ENCODE measurements around the gene MRPL16.
"Not testable (repeated sequence)": the region's sequence is repeated elsewhere in the genome, so short reads cannot be mapped to it uniquely, and the experiment has no call there.

The MRPL16 gene

GRCh38 chr11:59822989-59823566, 12.5 kb upstream of the MRPL16 start:
- Histone ChIP-seq H4K8ac (ENCODE audit: low read length) (no peak overlapping the region), H3K36me3 (ENCODE audit: control insufficient read depth in 1 of 2, insufficient read depth in 2 of 2, low read depth in 1 of 2, low read length in 2 of 2) (no peaks in the 10 kb centered on the region), H3K4me2 (ENCODE audit: low read length, poor library complexity, severe bottlenecking) (no peak overlapping the region), H2AFZ (ENCODE audit: low read depth, low read length) (no peak overlapping the region), H3K14ac (ENCODE audit: low read length in 2 of 2) (no peak overlapping the region), H3K9me3 (ENCODE audit: control insufficient read depth, low read length) (no peaks in the 10 kb centered on the region), H3K9ac (ENCODE audit: low read length) (peak overlapping the region; percentile 14), H3K79me1 (replicated peaks; ENCODE audit: low read length, poor library complexity, severe bottlenecking) (no peaks in the 10 kb centered on the region), H4K91ac (ENCODE audit: low read length) (no peak overlapping the region), H2BK5ac (ENCODE audit: low read depth, low read length, poor library complexity, severe bottlenecking) (no peak overlapping the region), H2BK120ac (ENCODE audit: low read depth, low read length) (no peak overlapping the region), H3K18ac (ENCODE audit: low read depth in 1 of 2, low read length in 2 of 2) (no peak overlapping the region), H2BK15ac (ENCODE audit: low read depth, poor library complexity, severe bottlenecking) (no peak overlapping the region), H3K27ac (ENCODE audit: low read length, poor library complexity, severe bottlenecking) (no peak overlapping the region), H3K23ac (ENCODE audit: low read length in 2 of 2) (no peak overlapping the region), H2BK12ac (ENCODE audit: low read length in 2 of 2) (no peak overlapping the region), H3K4me1 (ENCODE audit: control insufficient read depth, insufficient read depth, low read depth, low read length) (no peaks in the 10 kb centered on the region), H2AK5ac (ENCODE audit: low read length, severe bottlenecking) (no peak overlapping the region), H3K27me3 (ENCODE audit: control insufficient read depth in 1 of 2, insufficient read depth in 1 of 2, low read length in 2 of 2) (no peaks in the 10 kb centered on the region), H3K4me3 (ENCODE audit: insufficient read depth in 1 of 2, low read depth in 1 of 2, low read length in 2 of 2) (no peak overlapping the region), H3K4ac (ENCODE audit: low read depth in 1 of 2, low read length in 2 of 2) (no peak overlapping the region)
- WGBS: 35% methylated on average over 6 of the region's 9 CpGs
- DNase-seq: peak; percentile 74

DNA sequence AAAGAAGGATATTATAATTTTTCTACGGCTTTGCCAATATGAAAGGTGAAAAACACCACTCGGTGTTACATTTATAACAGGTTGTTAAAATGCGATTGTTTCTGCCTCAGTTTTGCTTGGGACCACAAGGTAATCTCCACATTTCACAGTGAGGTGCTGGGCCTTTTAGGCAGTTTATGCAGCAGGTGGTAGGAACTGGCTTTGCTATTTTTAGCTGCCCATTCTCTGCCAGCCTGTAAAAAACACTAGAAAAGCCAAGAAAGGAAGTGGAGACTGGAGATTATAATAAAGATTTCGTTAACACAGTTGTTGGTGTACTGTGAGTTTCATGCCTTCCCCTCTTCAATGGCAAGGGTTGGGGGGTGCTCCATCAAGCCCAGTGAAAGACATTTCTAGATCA, 8.0 kb upstream of the MRPL16 start:
- Histone ChIP-seq H3K27ac (ENCODE audit: low read length, poor library complexity, severe bottlenecking) (no peak overlapping the region), H3K9ac (ENCODE audit: low read length) (no peak overlapping the region), H3K9me3 (ENCODE audit: control insufficient read depth, low read length) (no peaks in the 10 kb centered on the region), H2AK5ac (ENCODE audit: low read length, severe bottlenecking) (no peak overlapping the region), H2BK15ac (ENCODE audit: low read depth, poor library complexity, severe bottlenecking) (no peak overlapping the region), H2BK5ac (ENCODE audit: low read depth, low read length, poor library complexity, severe bottlenecking) (no peak overlapping the region), H3K18ac (ENCODE audit: low read depth in 1 of 2, low read length in 2 of 2) (no peak overlapping the region), H2AFZ (ENCODE audit: low read depth, low read length) (no peak overlapping the region), H3K4me1 (ENCODE audit: control insufficient read depth, insufficient read depth, low read depth, low read length) (no peaks in the 10 kb centered on the region), H3K27me3 (ENCODE audit: control insufficient read depth in 1 of 2, insufficient read depth in 1 of 2, low read length in 2 of 2) (no peaks in the 10 kb centered on the region), H3K4ac (ENCODE audit: low read depth in 1 of 2, low read length in 2 of 2) (no peak overlapping the region), H3K23ac (ENCODE audit: low read length in 2 of 2) (no peak overlapping the region), H4K91ac (ENCODE audit: low read length) (no peak overlapping the region), H2BK12ac (ENCODE audit: low read length in 2 of 2) (no peak overlapping the region), H3K4me2 (ENCODE audit: low read length, poor library complexity, severe bottlenecking) (no peak overlapping the region), H3K4me3 (ENCODE audit: insufficient read depth in 1 of 2, low read depth in 1 of 2, low read length in 2 of 2) (no peak overlapping the region), H3K14ac (ENCODE audit: low read length in 2 of 2) (no peak overlapping the region), H3K79me1 (replicated peaks; ENCODE audit: low read length, poor library complexity, severe bottlenecking) (no peaks in the 10 kb centered on the region), H2BK120ac (ENCODE audit: low read depth, low read length) (no peak overlapping the region), H3K36me3 (ENCODE audit: control insufficient read depth in 1 of 2, insufficient read depth in 2 of 2, low read depth in 1 of 2, low read length in 2 of 2) (no peaks in the 10 kb centered on the region), H4K8ac (ENCODE audit: low read length) (no peak overlapping the region)
- WGBS: 82% methylated on average over 4 of the region's 4 CpGs
- DNase-seq: no peak

DNA sequence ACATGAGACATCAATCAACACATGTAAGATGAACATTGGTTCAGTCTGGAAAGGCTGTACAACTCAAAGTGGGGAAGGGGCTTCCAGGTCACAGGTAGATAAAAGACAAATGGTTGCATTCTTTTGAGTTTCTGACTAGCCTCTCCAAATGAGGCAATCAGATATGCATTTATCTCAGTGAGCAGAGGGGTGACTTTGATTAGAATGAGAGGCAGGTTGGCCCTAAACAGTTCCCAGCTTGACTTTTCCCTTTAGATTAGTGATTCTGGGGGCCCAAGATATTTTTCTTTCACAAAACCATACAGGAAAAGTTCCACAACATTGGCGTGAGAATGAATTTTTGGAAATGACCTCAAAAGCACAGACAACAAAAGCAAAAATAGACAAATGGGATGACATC, 5.9 kb upstream of the MRPL16 start:
- not testable (repeated sequence) for H4K8ac ChIP-seq (ENCODE audit: low read length); H3K27me3 ChIP-seq (ENCODE audit: control insufficient read depth in 1 of 2, insufficient read depth in 1 of 2, low read length in 2 of 2); H2BK120ac ChIP-seq (ENCODE audit: low read depth, low read length); H2BK5ac ChIP-seq (ENCODE audit: low read depth, low read length, poor library complexity, severe bottlenecking); H4K91ac ChIP-seq (ENCODE audit: low read length); DNase-seq; H3K9ac ChIP-seq (ENCODE audit: low read length); H3K4me3 ChIP-seq (ENCODE audit: insufficient read depth in 1 of 2, low read depth in 1 of 2, low read length in 2 of 2); H3K18ac ChIP-seq (ENCODE audit: low read depth in 1 of 2, low read length in 2 of 2); H3K4me1 ChIP-seq (ENCODE audit: control insufficient read depth, insufficient read depth, low read depth, low read length); H3K79me1 ChIP-seq (replicated peaks; ENCODE audit: low read length, poor library complexity, severe bottlenecking); H3K23ac ChIP-seq (ENCODE audit: low read length in 2 of 2); H3K4me2 ChIP-seq (ENCODE audit: low read length, poor library complexity, severe bottlenecking); H2AK5ac ChIP-seq (ENCODE audit: low read length, severe bottlenecking); H2BK12ac ChIP-seq (ENCODE audit: low read length in 2 of 2); H3K9me3 ChIP-seq (ENCODE audit: control insufficient read depth, low read length); H3K14ac ChIP-seq (ENCODE audit: low read length in 2 of 2); H2AFZ ChIP-seq (ENCODE audit: low read depth, low read length); H3K36me3 ChIP-seq (ENCODE audit: control insufficient read depth in 1 of 2, insufficient read depth in 2 of 2, low read depth in 1 of 2, low read length in 2 of 2); H3K27ac ChIP-seq (ENCODE audit: low read length, poor library complexity, severe bottlenecking); H3K4ac ChIP-seq (ENCODE audit: low read depth in 1 of 2, low read length in 2 of 2); H2BK15ac ChIP-seq (ENCODE audit: low read depth, poor library complexity, severe bottlenecking)
- no CpG with 5 or more reads among the region's 1 CpG for WGBS

- no peaks in the 10 kb centered on the region for H3K27me3 ChIP-seq (ENCODE audit: control insufficient read depth in 1 of 2, insufficient read depth in 1 of 2, low read length in 2 of 2)
- H3K18ac ChIP-seq (ENCODE audit: low read depth in 1 of 2, low read length in 2 of 2): no peak overlapping the region
- no peaks in the 10 kb centered on the region for H3K9me3 ChIP-seq (ENCODE audit: control insufficient read depth, low read length)
- H2AK5ac ChIP-seq (ENCODE audit: low read length, severe bottlenecking): no peak overlapping the region
- H3K4me2 ChIP-seq (ENCODE audit: low read length, poor library complexity, severe bottlenecking): no peak overlapping the region
- H2BK12ac ChIP-seq (ENCODE audit: low read length in 2 of 2): no peak overlapping the region
- no peak overlapping the region for H3K14ac ChIP-seq (ENCODE audit: low read length in 2 of 2)
- H3K23ac ChIP-seq (ENCODE audit: low read length in 2 of 2): no peak overlapping the region
- H3K9ac ChIP-seq (ENCODE audit: low read length): no peak overlapping the region
- H3K4me1 ChIP-seq (ENCODE audit: control insufficient read depth, insufficient read depth, low read depth, low read length): no peaks in the 10 kb centered on the region
- no peak overlapping the region for H3K27ac ChIP-seq (ENCODE audit: low read length, poor library complexity, severe bottlenecking)
- H2BK120ac ChIP-seq (ENCODE audit: low read depth, low read length): no peak overlapping the region
- no peak overlapping the region for H4K8ac ChIP-seq (ENCODE audit: low read length)
- no peak overlapping the region for H2BK15ac ChIP-seq (ENCODE audit: low read depth, poor library complexity, severe bottlenecking)
- H3K79me1 ChIP-seq (replicated peaks; ENCODE audit: low read length, poor library complexity, severe bottlenecking): no peaks in the 10 kb centered on the region
- H2BK5ac ChIP-seq (ENCODE audit: low read depth, low read length, poor library complexity, severe bottlenecking): no peak overlapping the region
- no peak overlapping the region for H2AFZ ChIP-seq (ENCODE audit: low read depth, low read length)
- WGBS: 50% methylated on average over 1 of the region's 1 CpG
- no peak overlapping the region for H4K91ac ChIP-seq (ENCODE audit: low read length)
- no peak for DNase-seq
- no peak overlapping the region for H3K4me3 ChIP-seq (ENCODE audit: insufficient read depth in 1 of 2, low read depth in 1 of 2, low read length in 2 of 2)
- H3K36me3 ChIP-seq (ENCODE audit: control insufficient read depth in 1 of 2, insufficient read depth in 2 of 2, low read depth in 1 of 2, low read length in 2 of 2): no peaks in the 10 kb centered on the region
- no peak overlapping the region for H3K4ac ChIP-seq (ENCODE audit: low read depth in 1 of 2, low read length in 2 of 2)
These were observed 5.2 kb upstream of the MRPL16 start for GRCh38 chr11:59815754-59816153.
